Spleen (tissue), 7 donors: Measurements from ENCODE around the gene PLCH2.
"Not testable (repeated sequence)": the region's sequence is repeated elsewhere in the genome, so short reads cannot be mapped to it uniquely, and the experiment has no call there.

Source experiments
- CTCF ChIP-seq, 11 experiments: fragments of 200-600 bp in 7 of 11; fragments of 450-650 bp in 4 of 11; sonication (generic) in 4 of 11; IDR thresholded peaks in 8 of 11; conservative IDR thresholded peaks in 3 of 11; 1 replicate in 7 of 11; 2 replicates in 4 of 11; pipeline versions ENCODE4 v1.4.0 to v1.8.0; 2016 to 2021; ENCODE audit warnings: antibody characterized with exemption in 11 of 11, inconsistent platforms in 4 of 11, mild to moderate bottlenecking in 1 of 11
- POLR2A ChIP-seq, 3 donors: fragments of 450-650 bp; IDR thresholded peaks; one replicate each; pipeline ENCODE4 v1.5.1; 2017; ENCODE audit warnings: antibody characterized with exemption in 3 of 3, mild to moderate bottlenecking in 1 of 3
- POLR2AphosphoS5 ChIP-seq, 3 donors: sonication (generic); formaldehyde crosslinking; IDR thresholded peaks; one replicate each; pipeline ENCODE4 v1.5.1; 2017; ENCODE audit warnings: antibody characterized with exemption in 3 of 3
- donor health status: DM: no; HTN: no; CAD: no; lungs with moderate emphysema.
- donor health status: DM: no; HTN: no; CAD: no.
- donor health status: DM: no; HTN: no; CAD: no.

GRCh38 chr1:2440346-2440745 is 35.7 kb upstream of the PLCH2 start:
- not testable (repeated sequence) for TF ChIP-seq POLR2A (IDR thresholded peaks at IDR 0.05); CTCF (IDR thresholded peaks at IDR 0.05 in 8 of 11, conservative IDR thresholded peaks at IDR 0.05 in 3 of 11); POLR2AphosphoS5 (IDR thresholded peaks at IDR 0.05)
